WERI-Rb-1 (cell line): Measurements from ENCODE around the gene HMGB2.

Experiments used
- DNase-seq: peaks from one replicate; pipeline ENCODE4 v3.0.0-alpha.2; 2020
- H3K27ac ChIP-seq: fragments of 250-450 bp; sonication (Bioruptor Pico); 2 replicates; pipeline ENCODE4 v1.5.1; 2020; ENCODE audit warnings: mild to moderate bottlenecking, moderate library complexity
- H3K27me3 ChIP-seq: fragments of 250-450 bp; sonication (Bioruptor Pico); 2 replicates; pipeline ENCODE4 v1.5.1; 2021; ENCODE audit warnings: mild to moderate bottlenecking, low read depth, moderate library complexity; ENCODE audit not compliant: insufficient read depth, severe bottlenecking
- H3K36me3 ChIP-seq: fragments of 250-450 bp; sonication (Bioruptor Pico); 2 replicates; pipeline ENCODE4 v1.5.1; 2020; ENCODE audit warnings: mild to moderate bottlenecking, moderate library complexity
- H3K4me3 ChIP-seq: 2 replicates; pipeline ENCODE4 v1.5.1; 2011; ENCODE audit warnings: low read depth, mild to moderate bottlenecking, control low read depth, low read length
- H3K9me3 ChIP-seq: fragments of 250-450 bp; sonication (Bioruptor Pico); 2 replicates; pipeline ENCODE4 v1.5.1; 2021; ENCODE audit warnings: mild to moderate bottlenecking, moderate library complexity; ENCODE audit not compliant: severe bottlenecking
- CTCF ChIP-seq: IDR thresholded peaks from 2 replicates; pipeline ENCODE4 v1.5.1; 2011; ENCODE audit warnings: low read depth, mild to moderate bottlenecking, control low read depth, inconsistent platforms, low read length

Gene HMGB2

GRCh38 chr4:173289353-173289727, 44.8 kb downstream of the HMGB2 start:
- TF ChIP-seq CTCF = no peak
- Histone ChIP-seq H3K36me3 (no peaks in the 10 kb centered on the region), H3K27me3 (no peaks in the 10 kb centered on the region), H3K4me3 (no peak overlapping the region), H3K27ac (no peak overlapping the region), H3K9me3 (peaks cover 3% of the 10 kb centered on the region)
- no peak for DNase-seq

- DNase-seq = no peak
- no peak overlapping the region for H3K27ac ChIP-seq
- no peak overlapping the region for H3K4me3 ChIP-seq
- no peaks in the 10 kb centered on the region for H3K27me3 ChIP-seq
- no peak for TF ChIP-seq CTCF
- no peaks in the 10 kb centered on the region for H3K36me3 ChIP-seq
- peaks cover 8% of the 10 kb centered on the region for H3K9me3 ChIP-seq
Measured at GRCh38 chr4:173288698-173289352, 45.3 kb downstream of the HMGB2 start.

- Histone ChIP-seq H3K4me3 (no peak overlapping the region), H3K36me3 (no peaks in the 10 kb centered on the region), H3K9me3 (peaks cover 8% of the 10 kb centered on the region), H3K27ac (no peak overlapping the region), H3K27me3 (no peaks in the 10 kb centered on the region)
- DNase-seq = peak; percentile 80
- TF ChIP-seq CTCF = peak; percentile 73
Measured at GRCh38 chr4:173288296-173288695, 45.9 kb downstream of the HMGB2 start.

GRCh38 chr4:173287486-173287885, 46.7 kb downstream of the HMGB2 start:
- no peak overlapping the region for H3K4me3 ChIP-seq
- TF ChIP-seq CTCF = no peak
- no peak overlapping the region for H3K27ac ChIP-seq
- H3K9me3 ChIP-seq = peaks cover 8% of the 10 kb centered on the region
- H3K36me3 ChIP-seq = no peaks in the 10 kb centered on the region
- no peaks in the 10 kb centered on the region for H3K27me3 ChIP-seq
- DNase-seq = no peak

GRCh38 chr4:173284463-173284862, 49.7 kb downstream of the HMGB2 start:
- Histone ChIP-seq H3K36me3 (no peaks in the 10 kb centered on the region), H3K27ac (no peak overlapping the region), H3K27me3 (no peaks in the 10 kb centered on the region), H3K4me3 (no peak overlapping the region), H3K9me3 (peaks cover 8% of the 10 kb centered on the region)
- DNase-seq = no peak
- TF ChIP-seq CTCF = no peak

GRCh38 chr4:173282626-173283025, 51.5 kb downstream of the HMGB2 start:
- no peak for TF ChIP-seq CTCF
- Histone ChIP-seq H3K36me3 (no peaks in the 10 kb centered on the region), H3K27ac (no peak overlapping the region), H3K4me3 (no peak overlapping the region), H3K9me3 (peaks cover 6% of the 10 kb centered on the region), H3K27me3 (no peaks in the 10 kb centered on the region)
- DNase-seq = no peak
